ENCODE results near the gene SVOP.
A peak's percentile ranks its signal among the peaks of the same experiment; 100 is the strongest.
"Not testable (repeated sequence)": the region's sequence is repeated elsewhere in the genome, so short reads cannot be mapped to it uniquely, and the experiment has no call there.

Gene SVOP, protein sequence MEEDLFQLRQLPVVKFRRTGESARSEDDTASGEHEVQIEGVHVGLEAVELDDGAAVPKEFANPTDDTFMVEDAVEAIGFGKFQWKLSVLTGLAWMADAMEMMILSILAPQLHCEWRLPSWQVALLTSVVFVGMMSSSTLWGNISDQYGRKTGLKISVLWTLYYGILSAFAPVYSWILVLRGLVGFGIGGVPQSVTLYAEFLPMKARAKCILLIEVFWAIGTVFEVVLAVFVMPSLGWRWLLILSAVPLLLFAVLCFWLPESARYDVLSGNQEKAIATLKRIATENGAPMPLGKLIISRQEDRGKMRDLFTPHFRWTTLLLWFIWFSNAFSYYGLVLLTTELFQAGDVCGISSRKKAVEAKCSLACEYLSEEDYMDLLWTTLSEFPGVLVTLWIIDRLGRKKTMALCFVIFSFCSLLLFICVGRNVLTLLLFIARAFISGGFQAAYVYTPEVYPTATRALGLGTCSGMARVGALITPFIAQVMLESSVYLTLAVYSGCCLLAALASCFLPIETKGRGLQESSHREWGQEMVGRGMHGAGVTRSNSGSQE

DNA sequence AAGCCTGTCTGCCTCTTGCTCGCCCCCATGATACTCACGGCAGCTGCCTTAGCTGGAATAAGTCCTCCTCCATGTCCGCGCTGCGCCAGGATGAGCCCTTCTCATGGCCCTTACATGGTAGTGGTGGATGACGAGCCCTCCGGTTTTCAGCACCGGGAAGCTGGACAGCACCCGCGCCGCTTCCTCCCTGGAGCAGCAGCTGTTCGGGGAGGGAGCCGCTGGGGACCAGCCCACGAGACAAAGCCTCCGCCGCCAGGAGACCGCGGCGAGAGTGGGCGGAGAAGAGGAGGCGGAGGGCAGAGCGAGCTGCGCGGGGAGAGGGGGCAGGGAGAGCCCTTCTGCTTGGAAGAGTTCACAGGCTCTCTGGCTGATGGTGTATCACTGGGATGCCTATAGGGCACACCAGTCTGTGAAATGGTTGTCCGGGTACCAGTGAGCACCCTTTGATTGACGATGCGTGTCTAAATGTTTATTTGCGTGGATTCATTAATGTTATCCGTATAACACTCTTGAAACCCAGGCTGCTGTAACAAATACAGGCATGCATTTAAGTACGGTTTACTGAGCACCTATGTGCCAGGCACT, at the start of gene SVOP:
SVOP (minus strand) TSS at position 273 of the 585 bp plus-strand sequence; CDS start at position 73, 200 bp downstream.
- H3K36me3 Mint-ChIP-seq (ENCODE audit: insufficient read depth): no peaks in the 10 kb centered on the region
- peaks cover 63% of the 10 kb centered on the region for H3K27me3 Mint-ChIP-seq
- no peaks in the 10 kb centered on the region for H3K4me1 Mint-ChIP-seq
- H3K9me3 Mint-ChIP-seq: no peaks in the 10 kb centered on the region
- no peak for DNase-seq (ENCODE audit: low spot score in 2 of 2)
- H3K4me3 Mint-ChIP-seq: no peak within 1 kb of the TSS
- ATAC-seq (replicated peaks; ENCODE audit: extremely low read depth, poor library complexity, severe bottlenecking): peak; percentile 24
- no peak within 1 kb of the TSS for H3K27ac Mint-ChIP-seq (ENCODE audit: low read depth)

- Mint-ChIP-seq H3K27ac (ENCODE audit: low read depth) (no peak overlapping the region), H3K4me3 (no peak overlapping the region), H3K36me3 (ENCODE audit: insufficient read depth) (peaks cover 18% of the 10 kb centered on the region), H3K27me3 (no peaks in the 10 kb centered on the region), H3K9me3 (no peaks in the 10 kb centered on the region), H3K4me1 (no peaks in the 10 kb centered on the region)
- no peak for ATAC-seq (replicated peaks; ENCODE audit: extremely low read depth, poor library complexity, severe bottlenecking)
- no peak for DNase-seq (ENCODE audit: low spot score in 2 of 2)
Observed at GRCh38 chr12:109069307-109070271, 48.7 kb upstream of the SVOP start.

DNA sequence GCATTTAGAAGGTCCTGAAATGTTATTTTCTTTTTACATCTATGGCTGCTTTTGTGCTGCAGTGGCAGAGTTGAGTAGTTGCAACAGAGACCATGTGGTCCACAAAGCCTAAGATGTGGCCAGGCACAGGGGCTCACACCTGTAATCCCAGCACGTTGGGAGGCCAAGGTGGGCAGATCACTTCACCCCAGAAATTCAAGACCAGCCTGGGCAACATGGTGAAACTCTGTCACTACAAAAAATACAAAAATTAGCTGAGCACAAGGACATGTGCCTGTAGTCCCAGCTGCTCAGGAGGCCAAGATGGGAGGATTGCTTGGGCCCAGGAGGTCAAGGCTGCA, 45.0 kb upstream of the SVOP start:
- peaks cover 14% of the 10 kb centered on the region for H3K36me3 Mint-ChIP-seq (ENCODE audit: insufficient read depth)
- no peaks in the 10 kb centered on the region for H3K4me1 Mint-ChIP-seq
- no peak overlapping the region for H3K27ac Mint-ChIP-seq (ENCODE audit: low read depth)
- no peaks in the 10 kb centered on the region for H3K27me3 Mint-ChIP-seq
- no peak overlapping the region for H3K4me3 Mint-ChIP-seq
- H3K9me3 Mint-ChIP-seq: no peaks in the 10 kb centered on the region
- ATAC-seq (replicated peaks; ENCODE audit: extremely low read depth, poor library complexity, severe bottlenecking) (no peak), DNase-seq (ENCODE audit: low spot score in 2 of 2) (no peak)

DNA sequence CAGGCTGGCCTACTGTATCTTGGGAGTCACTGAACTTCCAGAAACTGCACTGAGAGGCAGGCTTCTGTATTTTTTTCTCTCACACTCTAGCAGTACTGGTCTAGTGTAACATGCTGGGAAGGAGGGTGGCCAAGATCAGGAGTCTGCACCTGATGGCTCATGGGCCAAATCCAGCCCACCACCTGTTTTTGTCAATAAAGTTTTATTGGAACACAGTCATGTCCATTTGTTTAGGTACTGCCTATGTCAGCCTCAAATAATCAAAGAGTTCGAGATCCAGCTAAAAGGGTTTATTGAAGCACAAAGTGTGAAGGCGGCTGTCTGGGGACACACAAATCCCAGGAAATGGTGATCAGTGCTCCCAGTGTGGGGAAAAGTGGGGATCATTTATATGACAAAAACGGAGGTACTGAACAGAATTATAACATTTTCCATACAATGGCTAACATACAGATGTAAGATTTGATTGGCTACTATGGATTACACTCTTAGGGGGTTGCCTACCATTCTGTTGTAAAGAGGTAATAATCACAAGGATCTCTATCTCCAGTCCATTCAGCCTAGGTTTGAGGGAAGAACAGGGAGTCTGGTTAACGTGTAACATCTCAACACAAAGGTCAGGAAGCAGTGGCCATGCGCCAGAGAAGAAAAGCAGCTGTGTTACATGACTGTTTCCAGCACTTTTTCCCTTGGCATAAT, 44.4 kb upstream of the SVOP start:
- H3K4me3 Mint-ChIP-seq: no peak overlapping the region
- H3K9me3 Mint-ChIP-seq: no peaks in the 10 kb centered on the region
- H3K27me3 Mint-ChIP-seq: no peaks in the 10 kb centered on the region
- no peak overlapping the region for H3K27ac Mint-ChIP-seq (ENCODE audit: low read depth)
- no peak for ATAC-seq (replicated peaks; ENCODE audit: extremely low read depth, poor library complexity, severe bottlenecking)
- H3K36me3 Mint-ChIP-seq (ENCODE audit: insufficient read depth): peaks cover 12% of the 10 kb centered on the region
- no peaks in the 10 kb centered on the region for H3K4me1 Mint-ChIP-seq
- no peak for DNase-seq (ENCODE audit: low spot score in 2 of 2)

GRCh38 chr12:109064143-109064542, 43.3 kb upstream of the SVOP start:
- H3K27me3 Mint-ChIP-seq: no peaks in the 10 kb centered on the region
- peaks cover 10% of the 10 kb centered on the region for H3K36me3 Mint-ChIP-seq (ENCODE audit: insufficient read depth)
- no peaks in the 10 kb centered on the region for H3K9me3 Mint-ChIP-seq
- no peak for ATAC-seq (replicated peaks; ENCODE audit: extremely low read depth, poor library complexity, severe bottlenecking)
- DNase-seq (ENCODE audit: low spot score in 2 of 2): no peak
- no peak overlapping the region for H3K27ac Mint-ChIP-seq (ENCODE audit: low read depth)
- no peak overlapping the region for H3K4me3 Mint-ChIP-seq
- H3K4me1 Mint-ChIP-seq: no peaks in the 10 kb centered on the region

- peaks cover 5% of the 10 kb centered on the region for H3K4me1 Mint-ChIP-seq
- no peaks in the 10 kb centered on the region for H3K27me3 Mint-ChIP-seq
- DNase-seq (ENCODE audit: low spot score in 2 of 2): no peak
- no peak overlapping the region for H3K27ac Mint-ChIP-seq (ENCODE audit: low read depth)
- no peaks in the 10 kb centered on the region for H3K9me3 Mint-ChIP-seq
- no peak for ATAC-seq (replicated peaks; ENCODE audit: extremely low read depth, poor library complexity, severe bottlenecking)
- no peak overlapping the region for H3K4me3 Mint-ChIP-seq
- peaks cover 13% of the 10 kb centered on the region for H3K36me3 Mint-ChIP-seq (ENCODE audit: insufficient read depth)
Observed at GRCh38 chr12:109058773-109059172, 37.9 kb upstream of the SVOP start.

DNA sequence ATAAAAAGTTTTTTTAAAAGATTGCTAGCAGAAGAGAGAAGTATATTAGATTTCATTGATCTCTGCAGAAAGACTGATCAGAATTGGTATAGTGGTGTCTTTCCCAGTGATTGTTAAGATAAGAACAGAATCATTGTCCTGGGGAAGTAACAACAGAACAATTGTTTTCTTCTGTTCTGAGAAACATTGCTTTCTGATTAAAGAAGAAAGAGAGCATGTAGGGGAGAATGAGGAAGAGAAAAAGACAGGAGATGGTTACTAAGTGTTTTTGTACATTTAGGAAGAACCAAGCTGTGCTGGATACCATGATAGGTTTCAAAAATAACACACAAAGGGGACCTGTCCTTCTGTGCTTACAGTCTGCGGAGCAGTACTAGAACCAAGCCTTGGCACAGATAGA, 36.5 kb upstream of the SVOP start:
- Mint-ChIP-seq H3K9me3 (no peaks in the 10 kb centered on the region), H3K4me3 (no peak overlapping the region)

DNA sequence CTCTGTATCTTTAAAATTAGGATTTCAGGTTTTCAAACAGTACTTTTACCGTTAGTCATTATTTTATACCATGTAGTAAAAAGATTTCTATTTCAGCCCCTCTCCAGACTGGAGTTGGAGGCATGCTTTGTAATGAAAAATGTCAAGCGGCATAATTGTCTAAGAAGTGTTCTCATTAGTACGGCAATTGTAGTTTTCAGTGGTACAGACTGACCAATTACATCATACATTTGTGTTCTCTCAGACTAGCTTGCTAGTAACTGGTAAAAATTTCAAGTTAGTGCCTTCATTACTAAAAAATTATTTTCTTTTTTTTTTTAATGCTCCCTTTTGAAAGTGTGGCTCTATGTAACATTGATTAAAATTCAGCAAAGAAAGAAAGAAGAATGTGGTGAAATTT, 36.0 kb upstream of the SVOP start:
- ATAC-seq (replicated peaks; ENCODE audit: extremely low read depth, poor library complexity, severe bottlenecking) (no peak), DNase-seq (ENCODE audit: low spot score in 2 of 2) (no peak)
- no peaks in the 10 kb centered on the region for H3K9me3 Mint-ChIP-seq
- peaks cover 21% of the 10 kb centered on the region for H3K4me1 Mint-ChIP-seq
- H3K27ac Mint-ChIP-seq (ENCODE audit: low read depth): no peak overlapping the region
- H3K4me3 Mint-ChIP-seq: no peak overlapping the region
- no peaks in the 10 kb centered on the region for H3K27me3 Mint-ChIP-seq
- H3K36me3 Mint-ChIP-seq (ENCODE audit: insufficient read depth): peaks cover 25% of the 10 kb centered on the region

More for the DNA sequence above, 36.5 kb upstream of the SVOP start:
- H3K27ac Mint-ChIP-seq (ENCODE audit: low read depth): no peak overlapping the region
- H3K27me3 Mint-ChIP-seq: no peaks in the 10 kb centered on the region
- peaks cover 22% of the 10 kb centered on the region for H3K36me3 Mint-ChIP-seq (ENCODE audit: insufficient read depth)
- no peak for DNase-seq (ENCODE audit: low spot score in 2 of 2)
- ATAC-seq (replicated peaks; ENCODE audit: extremely low read depth, poor library complexity, severe bottlenecking): no peak
- H3K4me1 Mint-ChIP-seq: peaks cover 16% of the 10 kb centered on the region

GRCh38 chr12:109054520-109054919, 33.7 kb upstream of the SVOP start:
- H3K9me3 Mint-ChIP-seq: no peaks in the 10 kb centered on the region
- H3K4me3 Mint-ChIP-seq: no peak overlapping the region
- peak overlapping the region; percentile 98 for H3K27ac Mint-ChIP-seq (ENCODE audit: low read depth)
- DNase-seq (ENCODE audit: low spot score in 2 of 2) (no peak), ATAC-seq (replicated peaks; ENCODE audit: extremely low read depth, poor library complexity, severe bottlenecking) (no peak)
- H3K4me1 Mint-ChIP-seq: peaks cover 21% of the 10 kb centered on the region
- no peaks in the 10 kb centered on the region for H3K27me3 Mint-ChIP-seq
- H3K36me3 Mint-ChIP-seq (ENCODE audit: insufficient read depth): peaks cover 23% of the 10 kb centered on the region

- not testable (repeated sequence) for DNase-seq (ENCODE audit: low spot score in 2 of 2); H3K27me3 Mint-ChIP-seq; ATAC-seq (replicated peaks; ENCODE audit: extremely low read depth, poor library complexity, severe bottlenecking); H3K9me3 Mint-ChIP-seq
- Mint-ChIP-seq H3K36me3 (ENCODE audit: insufficient read depth) (peaks cover 24% of the 10 kb centered on the region), H3K4me3 (peak overlapping the region; percentile 88), H3K27ac (ENCODE audit: low read depth) (peak overlapping the region; percentile 98), H3K4me1 (peaks cover 21% of the 10 kb centered on the region)
Observed at GRCh38 chr12:109054124-109054513, 33.3 kb upstream of the SVOP start.

GRCh38 chr12:109053382-109054123, 32.7 kb upstream of the SVOP start:
- Mint-ChIP-seq H3K27me3 (no peaks in the 10 kb centered on the region), H3K36me3 (ENCODE audit: insufficient read depth) (peaks cover 26% of the 10 kb centered on the region), H3K27ac (ENCODE audit: low read depth) (peak overlapping the region; percentile 98), H3K4me1 (peaks cover 21% of the 10 kb centered on the region), H3K9me3 (no peaks in the 10 kb centered on the region), H3K4me3 (peak overlapping the region; percentile 88)
- ATAC-seq (replicated peaks; ENCODE audit: extremely low read depth, poor library complexity, severe bottlenecking) (peak; percentile 71), DNase-seq (ENCODE audit: low spot score in 2 of 2) (peak in 1 of 2 donors; percentile 21)
